ENCODE data around the gene SMPD3.

The SMPD3 gene

GRCh38 chr16:68328860-68329390 is 119.4 kb downstream of the SMPD3 start:
- no peak for DNase-seq (ENCODE audit: low read depth)

DNA sequence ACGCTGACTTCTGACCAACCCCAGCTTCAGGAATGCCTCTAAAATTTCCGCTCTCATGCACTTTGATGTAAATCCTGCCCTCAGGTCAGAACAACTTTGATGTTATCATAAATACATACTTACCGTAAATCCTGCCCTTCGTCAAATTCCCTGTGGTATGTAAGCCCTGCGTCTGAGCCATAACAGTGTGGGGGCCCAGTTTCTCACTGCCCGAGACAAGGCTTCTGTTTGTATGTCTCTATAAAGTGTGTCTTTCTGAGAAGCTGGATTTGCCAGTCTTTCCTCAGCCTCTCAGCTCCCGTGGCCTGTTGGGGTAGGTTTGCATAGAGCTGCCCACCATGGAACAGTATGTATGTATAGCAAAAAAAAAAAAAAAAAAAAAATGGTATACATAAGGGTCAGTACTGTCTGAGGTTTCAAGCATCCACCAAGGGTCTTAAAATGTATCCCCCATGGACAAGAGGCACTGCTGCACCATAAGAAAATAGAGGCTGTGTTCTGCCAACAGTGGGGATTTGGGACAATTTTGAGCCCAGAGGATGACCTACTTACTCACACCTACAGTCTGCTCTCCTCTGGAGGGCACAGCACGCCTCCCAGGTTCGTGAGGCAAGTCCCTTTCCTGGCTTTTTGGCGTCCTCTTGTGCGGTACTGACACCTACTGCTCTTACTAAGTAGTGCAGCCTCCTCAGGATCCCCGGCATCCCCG is 120.0 kb downstream of the SMPD3 start:
- DNase-seq (ENCODE audit: low read depth) = peak; percentile 37

DNA sequence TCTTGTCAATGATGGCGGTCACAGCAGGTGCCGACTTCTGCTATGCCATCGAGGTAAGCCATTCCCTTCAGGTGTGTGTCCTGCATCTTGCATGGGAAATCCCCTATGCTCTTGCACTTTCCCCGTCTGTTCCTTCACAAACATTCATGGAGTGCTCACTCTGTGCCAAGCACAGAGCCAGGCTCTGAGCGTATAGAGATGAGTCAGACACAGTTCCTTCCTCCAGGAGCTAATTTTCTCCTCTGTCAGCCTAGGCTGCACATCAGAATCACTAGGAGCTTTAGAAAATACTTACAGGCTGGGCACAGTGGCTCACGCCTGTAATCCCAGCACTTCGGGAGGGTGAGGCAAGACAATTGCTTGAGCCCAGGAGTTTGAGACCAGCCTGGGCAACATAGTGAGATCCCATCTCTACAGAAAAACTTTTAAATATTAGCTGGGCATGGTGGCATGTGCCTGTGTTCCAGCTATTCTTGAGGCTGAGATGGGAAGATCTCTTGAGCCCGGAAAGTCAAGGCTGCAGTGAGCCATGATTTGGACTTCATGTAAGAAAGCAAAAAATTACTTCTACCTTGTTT is 123.4 kb downstream of the SMPD3 start:
- DNase-seq (ENCODE audit: low read depth) = no peak

DNA sequence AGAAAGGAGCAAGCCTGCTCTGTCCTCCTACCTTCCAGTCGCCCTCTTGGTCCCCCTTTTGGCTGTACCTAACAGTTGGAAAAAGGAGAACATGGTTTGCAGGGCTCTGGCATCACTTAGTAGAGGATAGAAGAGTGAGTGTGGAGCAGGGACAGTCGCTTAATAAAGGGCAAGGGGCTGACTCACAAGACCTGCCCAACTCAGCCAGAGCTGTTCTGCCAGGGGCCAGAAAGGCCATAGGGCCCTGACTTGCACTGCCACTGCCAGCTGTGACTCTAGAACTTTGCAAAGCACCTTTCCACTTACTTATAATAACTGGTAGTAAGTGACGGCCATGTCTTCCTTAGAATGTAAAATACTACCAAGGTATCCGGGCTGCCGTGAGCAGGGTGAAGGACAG is 124.0 kb downstream of the SMPD3 start:
- no peak for DNase-seq (ENCODE audit: low read depth)

GRCh38 chr16:68319185-68319908 is 129.0 kb downstream of the SMPD3 start:
- DNase-seq (ENCODE audit: low read depth) = no peak

DNA sequence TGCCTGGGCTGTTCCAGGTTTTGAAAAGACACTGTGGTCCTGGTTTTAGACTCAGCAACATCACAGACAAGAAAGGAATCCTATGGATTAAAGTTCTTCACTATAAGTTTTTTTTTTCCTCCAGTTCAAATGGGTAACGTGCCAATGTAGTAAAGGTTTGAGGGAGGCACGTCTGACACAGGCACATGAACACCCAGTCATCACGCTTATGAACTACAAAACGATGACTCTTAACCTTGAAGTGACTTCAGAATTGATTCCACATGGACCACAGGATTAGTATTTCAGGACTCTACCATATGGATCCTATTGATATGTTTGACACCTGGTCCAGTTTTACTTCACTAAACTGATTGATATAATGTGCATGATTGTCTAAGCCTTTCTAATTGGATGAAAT is 135.2 kb downstream of the SMPD3 start:
- DNase-seq (ENCODE audit: low read depth) = no peak

GRCh38 chr16:68310774-68311511 is 137.4 kb downstream of the SMPD3 start, which contains the start of the genes PRMT7 and SLC7A6OS:
PRMT7 (plus strand) TSS chr16:68311019; CDS start chr16:68315980, 4,961 bp downstream.
SLC7A6OS (minus strand) TSS chr16:68310946; CDS start chr16:68310926, 20 bp downstream.
- DNase-seq (ENCODE audit: low read depth) = peak; percentile 53

- DNase-seq (ENCODE audit: low read depth) = no peak
These were observed 137.9 kb downstream of the SMPD3 start for GRCh38 chr16:68310437-68310773.

- DNase-seq (ENCODE audit: low read depth) = no peak
These were observed 138.5 kb downstream of the SMPD3 start for GRCh38 chr16:68309799-68310198.
